GM18861 (cell line): ENCODE results near the gene TEX29.

Experiments used
- ATAC-seq: cut with Tn5 transposase; IDR thresholded peaks from one replicate; pipeline ENCODE4 v1.9.1; 2021; ENCODE audit not compliant: unreplicated experiment

The TEX29 gene

DNA sequence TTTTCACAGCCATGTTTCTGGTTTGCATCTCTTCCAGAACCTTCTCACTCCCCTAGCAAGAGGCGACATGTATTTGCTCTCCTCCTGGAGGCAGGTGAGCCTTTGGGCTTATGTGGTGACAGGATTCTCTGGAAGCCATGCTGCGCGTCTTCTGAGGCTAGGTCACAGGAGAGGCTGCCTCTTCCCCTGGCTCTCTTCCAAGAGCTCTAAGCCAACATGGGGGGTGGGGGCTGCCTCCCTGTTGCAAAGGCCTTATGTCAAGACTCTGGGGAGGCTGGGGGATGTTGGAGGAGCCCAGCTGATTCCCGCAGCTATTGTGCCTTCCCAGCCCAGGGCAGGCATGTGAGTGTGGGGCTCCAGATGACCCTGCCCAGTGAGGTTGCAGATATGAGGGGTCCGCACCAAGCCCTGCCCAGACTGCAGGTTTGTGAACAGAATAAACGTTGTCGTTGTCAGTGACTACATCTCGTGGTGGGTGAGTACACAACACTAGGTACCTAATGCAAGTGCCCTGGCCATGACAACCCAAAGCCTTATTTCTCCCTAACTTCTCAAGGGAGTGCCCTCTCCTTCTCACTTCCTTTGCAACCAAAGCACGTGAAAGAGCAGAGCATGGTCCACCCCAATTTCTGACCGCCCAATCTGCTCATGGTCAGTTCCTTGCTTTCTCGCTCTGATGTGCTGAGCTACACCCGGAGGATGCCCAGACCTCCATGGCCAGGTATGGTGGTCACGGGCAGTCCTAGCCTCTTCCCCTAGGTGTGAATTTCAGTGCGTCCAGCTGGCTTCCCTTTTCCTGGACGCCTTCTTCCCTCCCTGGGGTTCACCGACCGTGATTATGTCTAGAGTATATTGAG, 44.9 kb downstream of the TEX29 start:
- no peak for ATAC-seq

DNA sequence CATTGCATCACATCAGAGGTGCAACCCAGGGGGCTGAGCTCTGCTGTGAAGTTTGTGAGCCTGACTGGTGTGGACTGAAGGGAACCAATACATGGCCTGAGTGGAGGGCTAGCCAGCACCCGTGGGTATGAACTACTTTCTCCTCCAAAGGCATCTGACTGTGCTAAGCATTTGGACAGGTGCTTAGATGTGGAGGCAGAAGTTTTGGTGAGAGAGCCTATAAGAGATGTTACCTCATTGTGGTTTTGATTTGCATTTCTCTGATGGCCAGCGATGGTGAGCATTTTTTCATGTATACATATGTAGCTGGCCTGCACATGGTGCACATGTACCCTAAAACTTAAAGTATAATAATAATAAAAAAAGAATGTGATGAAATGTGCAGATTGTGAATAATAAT, 46.9 kb downstream of the TEX29 start:
- no peak for ATAC-seq

DNA sequence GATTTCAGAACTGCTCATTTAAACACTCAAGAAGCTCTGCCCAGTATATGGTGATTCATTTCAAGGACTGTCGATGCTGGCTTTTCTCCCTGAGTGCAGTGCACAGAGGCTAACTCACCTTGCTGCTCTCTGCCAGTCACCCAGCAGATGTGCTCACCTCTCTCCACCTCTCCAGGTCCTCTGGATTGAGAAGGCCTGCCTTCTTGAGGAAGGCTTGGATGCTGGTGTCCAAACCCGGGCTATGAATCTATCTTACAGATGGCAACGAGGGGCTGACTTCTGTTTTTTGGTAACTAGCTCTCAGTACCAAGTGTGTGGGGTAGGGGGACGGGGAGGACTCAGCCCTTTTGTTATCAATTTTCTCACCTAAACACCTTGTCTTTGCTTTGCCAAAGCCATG, 47.6 kb downstream of the TEX29 start:
- no peak for ATAC-seq

DNA sequence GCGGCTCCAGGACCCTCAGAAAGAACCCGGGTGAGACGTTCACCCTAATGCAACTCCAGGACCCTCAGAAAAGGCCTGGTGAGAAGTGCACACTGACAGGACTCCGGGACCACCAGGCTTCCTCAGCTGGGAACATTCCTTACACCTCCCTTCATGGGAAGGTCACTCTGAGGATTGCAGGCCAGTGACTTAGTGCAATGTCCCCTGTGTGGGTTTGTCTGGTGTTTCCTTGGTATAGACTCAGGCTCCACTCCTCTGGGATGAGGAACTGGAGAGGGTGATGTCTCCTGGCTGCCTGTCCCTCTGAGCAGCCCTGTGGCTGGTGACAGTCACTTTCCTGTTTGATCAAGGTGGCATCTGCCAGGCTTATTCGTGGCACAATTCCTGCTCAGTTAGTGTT, 49.7 kb downstream of the TEX29 start:
- ATAC-seq, result no peak

DNA sequence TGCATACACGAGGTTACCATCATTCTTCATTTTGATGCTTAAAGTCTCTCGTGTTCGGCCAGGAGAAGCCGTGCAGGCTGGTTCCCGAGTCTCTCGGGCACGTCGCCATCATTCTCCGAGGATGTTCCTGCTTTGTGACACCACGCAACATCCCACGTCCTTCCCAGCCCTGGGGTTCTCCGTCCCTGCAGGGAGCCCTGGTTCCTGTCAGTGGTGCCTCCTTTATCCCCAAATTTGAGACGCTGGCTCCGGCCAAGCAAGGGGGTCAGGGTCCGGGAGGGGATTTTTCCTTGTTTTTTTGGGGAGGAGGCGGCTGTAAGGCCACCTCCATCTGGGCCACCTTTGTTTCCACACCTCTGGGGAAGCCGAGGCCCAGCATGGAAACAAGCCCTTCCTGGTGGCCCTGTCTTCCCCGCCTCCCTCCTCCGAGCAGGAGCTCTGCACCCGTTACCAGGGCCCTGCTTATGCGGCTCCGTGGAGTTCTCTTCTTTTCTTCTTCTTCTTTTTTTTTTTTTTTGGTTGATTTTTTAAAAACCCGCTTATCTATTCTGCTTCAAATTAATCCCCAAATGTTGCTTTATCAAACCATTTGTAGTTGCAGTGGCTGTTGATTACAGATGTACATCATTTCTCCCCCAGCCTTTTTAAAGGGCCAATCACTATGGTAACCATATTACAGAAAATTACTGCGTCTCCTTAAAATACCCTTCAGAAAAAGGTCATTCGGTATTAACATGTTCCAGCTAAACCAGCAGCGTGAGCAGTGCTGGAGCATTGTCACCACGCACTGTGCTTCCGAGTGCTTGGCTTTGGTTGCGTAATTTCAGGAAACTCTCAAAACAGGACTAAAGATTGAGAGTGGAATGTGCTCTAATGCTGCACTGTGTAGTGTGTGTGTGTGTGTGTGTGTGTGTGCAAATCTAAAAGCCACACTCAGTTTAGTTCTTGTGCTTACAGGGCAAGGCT, 50.4 kb downstream of the TEX29 start:
- ATAC-seq, result no peak

DNA sequence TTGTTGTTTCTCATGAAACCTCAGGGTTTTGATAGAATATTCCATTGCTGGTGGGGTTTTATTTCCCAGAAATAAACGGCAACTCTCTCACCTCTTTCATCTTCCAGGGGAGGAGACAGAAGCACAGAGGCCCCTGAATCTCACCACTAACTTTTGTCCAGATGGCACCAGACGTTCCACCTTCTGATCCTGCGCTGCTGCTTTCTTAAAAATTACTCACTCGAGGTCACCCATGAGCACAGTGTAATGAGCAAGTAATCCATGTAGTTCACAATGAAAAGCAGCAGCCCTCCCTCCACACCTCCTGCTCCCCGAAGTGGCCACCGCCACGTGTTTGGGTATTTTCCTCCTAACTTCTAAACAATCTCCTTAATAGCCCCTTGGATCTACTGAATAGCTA, 51.3 kb downstream of the TEX29 start:
- ATAC-seq, result no peak

DNA sequence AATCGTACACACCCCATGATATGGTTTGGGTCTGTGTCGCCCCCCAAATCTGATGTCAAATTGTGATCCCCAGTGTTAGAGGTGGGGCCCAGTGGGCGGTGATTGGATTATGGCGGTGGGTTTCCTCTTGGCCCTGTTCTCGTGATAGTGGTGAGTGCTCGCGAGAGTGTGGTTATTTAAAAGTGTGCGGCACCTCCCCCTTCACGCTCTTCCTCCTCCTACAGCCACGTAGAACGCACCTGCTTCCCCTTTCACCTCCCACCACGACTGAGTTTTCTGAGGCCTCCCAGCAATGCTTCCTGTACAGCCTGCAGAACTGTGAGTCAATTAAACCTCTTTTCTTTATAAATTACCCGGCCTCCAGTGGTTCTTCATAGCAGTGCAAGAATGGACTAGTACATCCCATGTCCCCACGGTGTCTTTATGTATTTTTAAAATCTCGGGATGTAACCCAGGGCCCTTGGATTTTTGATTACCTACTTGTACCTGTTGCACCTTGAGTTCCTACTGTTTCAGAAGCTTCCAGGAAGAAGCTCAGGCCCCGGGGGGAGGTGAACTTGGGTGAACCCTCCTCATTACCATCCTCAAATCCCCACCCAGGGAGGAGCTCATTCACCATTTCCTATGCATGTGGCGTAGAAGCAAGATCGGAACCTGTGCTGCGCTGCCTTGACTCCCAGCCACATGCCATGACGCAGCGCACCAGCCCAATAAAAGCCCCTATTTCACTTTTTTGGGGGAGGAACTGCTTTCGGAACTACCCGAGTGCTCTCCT, 52.4 kb downstream of the TEX29 start:
- ATAC-seq, result no peak

DNA sequence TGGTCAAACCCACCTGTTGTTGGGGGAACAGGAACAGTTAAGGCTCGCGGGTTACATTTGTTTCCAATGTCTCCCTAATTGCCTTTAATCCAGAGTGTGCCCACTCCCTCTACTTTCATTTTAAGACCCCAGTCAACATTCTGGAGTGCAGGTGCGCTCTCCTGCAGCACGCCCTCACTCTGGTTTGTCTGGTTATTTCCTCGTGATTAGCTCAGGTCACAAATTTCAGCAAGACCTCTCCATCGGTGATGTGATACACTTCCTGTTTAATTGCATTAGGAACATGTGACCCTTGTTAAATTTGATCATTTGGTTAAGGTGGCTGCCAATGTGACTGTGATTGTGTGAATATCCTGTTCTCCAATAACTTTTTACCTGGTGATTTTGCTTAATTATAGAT, 53.0 kb downstream of the TEX29 start:
- ATAC-seq, result no peak

DNA sequence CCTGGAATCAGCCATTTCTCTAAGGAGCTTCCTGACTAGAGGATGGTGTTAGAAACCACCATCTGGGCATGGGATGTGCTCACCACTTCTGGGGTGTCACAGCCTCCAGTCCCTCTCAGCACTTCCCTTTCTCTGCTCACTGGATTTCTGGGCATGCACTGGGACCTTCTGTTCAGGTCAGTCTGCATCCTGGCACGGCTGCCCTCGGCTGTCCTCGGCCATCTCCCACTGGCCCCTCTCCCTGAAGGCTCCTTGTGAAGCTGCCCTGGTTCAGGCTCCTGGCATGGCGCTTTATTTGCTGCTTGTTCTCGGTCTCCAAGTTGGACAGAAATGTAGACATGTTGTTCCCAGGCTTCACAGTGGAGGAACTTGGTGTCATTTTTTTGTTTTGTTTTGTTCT, 60.0 kb downstream of the TEX29 start:
- no peak for ATAC-seq

DNA sequence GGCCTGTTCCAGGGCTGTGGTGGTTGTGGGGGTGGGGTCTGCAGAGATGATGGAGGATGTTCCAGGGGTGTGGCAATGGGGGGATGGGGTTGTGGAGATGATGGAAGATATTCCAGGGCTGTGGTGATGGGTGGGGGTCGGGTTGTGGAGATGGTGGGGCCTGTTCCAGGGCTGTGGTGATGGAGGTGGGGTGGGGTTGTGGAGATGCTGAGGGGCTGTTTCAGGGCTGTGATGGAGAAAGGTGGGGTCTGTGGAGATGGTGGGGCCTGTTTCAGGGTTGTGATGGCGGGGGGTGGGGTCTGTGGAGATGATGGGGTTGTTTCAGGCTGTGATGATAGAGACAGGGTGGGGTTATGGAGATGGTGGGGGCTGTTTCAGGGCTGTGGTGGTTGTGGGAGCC, 62.0 kb downstream of the TEX29 start:
- ATAC-seq, result no peak

DNA sequence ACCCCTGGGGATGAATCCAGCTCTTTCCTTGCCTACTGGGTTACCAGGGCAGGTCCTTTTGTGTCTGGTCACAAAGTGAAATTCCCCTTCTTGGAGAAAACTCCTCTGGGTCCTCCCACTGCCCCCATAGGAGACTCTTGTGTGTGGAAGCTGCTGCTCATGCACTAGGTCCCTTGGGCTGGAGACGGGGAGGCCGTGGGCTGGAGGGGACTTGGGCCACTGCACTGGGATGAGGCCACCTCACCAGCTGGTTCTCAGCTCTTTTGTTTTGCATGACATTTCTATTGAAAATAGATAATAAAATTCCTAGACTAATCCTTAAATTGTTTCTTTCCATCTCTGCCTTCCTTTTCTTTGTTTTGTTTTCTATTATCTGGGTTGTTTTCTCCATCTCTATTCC, 62.4 kb downstream of the TEX29 start:
- no peak for ATAC-seq

DNA sequence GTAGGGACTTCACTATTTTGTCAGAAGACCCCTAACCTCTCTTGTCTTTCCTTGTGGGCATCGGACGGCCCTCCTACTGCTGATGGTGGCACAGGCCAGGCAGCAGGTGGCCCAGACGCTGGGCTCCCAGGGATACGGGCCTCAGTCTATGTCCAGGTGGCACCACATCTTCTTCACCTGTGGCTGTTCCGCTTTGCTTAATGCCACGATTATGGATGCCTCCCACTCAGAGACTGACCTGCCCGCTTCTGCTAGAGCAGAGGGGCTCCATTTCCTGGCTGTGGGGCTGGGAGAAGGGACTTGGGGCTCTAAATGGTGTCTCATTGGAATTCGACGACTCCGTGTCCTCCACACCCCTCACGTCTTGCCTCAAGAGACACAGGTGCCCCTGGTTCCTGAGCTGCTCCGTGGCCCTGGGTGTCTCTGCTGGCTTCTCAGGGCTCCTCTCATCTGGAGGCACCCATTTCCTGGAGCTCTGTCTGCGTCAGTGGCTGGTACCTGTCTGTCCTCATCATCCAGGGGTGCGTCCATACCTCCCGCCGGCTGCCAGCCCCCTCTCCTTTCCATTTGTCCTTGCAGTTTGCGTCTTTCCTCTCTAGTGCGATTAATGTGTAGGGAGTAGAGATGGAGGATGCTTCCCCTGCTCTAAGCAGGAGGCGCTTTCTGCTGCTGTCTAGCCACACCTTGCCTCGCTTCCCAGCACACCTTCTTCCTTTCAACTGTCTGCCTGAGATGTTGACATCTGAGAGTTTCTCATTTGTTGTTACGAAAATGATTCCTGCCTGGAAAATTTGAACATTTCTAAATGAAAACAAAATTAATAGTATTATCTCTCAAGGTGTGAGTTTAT, 63.4 kb downstream of the TEX29 start:
- ATAC-seq, result no peak

DNA sequence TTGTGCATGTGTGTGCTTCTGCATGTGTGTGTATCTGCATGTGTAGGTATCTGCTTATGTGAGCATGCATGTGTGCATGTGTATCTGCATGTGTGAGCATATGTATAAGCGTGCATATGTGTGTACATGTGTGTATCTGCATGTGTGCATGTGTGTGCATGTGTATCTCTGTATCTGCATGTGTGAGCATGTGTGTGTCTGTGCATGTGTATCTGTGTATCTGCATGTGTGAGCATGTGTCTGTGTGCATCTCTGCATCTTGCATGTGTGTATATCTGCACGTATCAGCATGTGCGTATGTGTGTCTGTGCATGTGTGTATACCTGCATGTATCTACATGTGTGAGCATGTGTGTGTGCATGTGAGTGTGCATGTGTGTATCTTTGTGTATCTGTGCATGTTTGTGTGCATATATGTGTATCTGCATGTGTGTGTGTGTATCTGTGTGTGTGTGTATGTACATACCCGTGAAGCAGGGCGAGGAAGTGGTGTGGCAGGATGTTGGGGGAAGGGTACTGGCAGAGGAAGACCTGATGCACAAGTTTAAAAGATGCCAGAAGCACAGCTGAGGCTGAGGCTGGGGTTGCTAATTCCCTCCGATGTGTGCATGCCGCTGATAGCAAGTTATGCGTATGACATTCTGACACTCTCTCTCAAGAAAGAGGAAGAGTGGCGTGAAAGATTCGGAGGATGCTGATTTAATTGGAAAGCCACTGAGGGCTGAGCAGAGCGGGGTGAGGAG, 64.2 kb downstream of the TEX29 start:
- no peak for ATAC-seq

DNA sequence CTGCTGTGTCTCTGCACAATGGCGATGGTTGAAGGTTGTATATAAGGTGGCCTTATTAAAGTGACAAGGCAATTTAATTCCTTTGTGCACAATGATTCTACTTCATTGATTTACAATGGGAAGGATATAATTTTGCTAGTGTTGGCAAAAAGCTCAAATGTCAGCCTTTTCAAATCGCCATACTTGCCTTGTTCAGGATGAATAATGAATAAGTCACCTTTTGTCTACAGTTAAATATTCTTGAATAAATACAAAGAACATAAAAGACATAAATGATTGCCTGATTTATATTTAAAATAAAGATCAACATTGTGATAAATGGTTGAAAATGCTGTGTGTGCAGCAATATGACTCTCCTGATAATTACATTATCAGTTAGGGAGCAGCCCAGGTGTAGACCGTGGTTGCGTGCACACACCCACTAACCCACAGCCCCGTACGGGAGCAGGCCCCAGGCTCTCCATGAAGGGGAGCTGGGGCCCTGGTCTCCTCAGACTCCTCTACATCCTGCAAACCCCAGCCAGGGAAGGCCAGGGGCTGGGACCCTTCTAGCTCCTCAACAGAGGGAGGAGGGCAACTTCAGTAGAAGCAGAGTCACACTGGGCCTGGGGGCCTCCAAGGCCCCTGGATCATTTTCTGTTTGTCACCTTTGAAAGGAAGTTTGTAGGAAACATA, 64.9 kb downstream of the TEX29 start:
- no peak for ATAC-seq

DNA sequence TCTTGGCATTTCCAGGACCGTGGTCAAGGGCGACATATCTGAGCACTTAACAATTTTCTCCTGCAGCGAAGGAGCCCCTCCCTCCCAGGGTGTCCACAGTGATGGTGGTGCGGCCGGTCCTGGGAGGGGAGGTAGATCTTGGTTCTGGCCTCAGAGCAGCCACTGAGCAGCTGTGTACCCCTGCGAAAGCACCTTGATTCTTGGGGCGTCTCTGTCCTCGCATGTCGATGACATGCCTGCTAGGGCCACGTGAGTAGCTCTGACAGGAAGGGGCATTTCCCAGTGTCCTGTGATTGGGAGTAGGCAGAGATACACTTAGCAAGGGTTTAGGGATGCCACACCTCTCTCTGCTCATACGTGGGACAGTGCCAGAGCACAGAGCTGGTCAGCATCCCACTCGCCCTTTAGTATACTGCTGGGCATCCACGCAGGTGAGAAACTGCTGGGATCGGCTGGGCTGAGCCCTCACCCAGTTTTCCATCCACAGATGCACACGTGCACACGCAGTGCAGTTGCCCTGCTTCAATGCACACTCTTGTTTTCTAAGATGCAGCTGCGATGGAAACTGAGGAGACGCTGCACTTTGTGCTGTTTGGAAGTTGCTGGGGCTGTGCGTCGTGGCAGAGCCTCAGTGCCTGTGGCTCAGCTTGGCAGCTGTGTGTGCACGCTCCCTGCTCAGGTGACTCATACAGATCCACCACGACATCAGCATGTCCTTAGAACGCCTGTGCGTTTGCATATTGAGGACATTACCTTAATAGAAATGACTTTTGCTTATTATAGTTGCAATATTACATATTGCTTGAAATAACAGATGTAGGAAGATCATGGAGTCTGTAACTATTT, 66.8 kb downstream of the TEX29 start:
- no peak for ATAC-seq

DNA sequence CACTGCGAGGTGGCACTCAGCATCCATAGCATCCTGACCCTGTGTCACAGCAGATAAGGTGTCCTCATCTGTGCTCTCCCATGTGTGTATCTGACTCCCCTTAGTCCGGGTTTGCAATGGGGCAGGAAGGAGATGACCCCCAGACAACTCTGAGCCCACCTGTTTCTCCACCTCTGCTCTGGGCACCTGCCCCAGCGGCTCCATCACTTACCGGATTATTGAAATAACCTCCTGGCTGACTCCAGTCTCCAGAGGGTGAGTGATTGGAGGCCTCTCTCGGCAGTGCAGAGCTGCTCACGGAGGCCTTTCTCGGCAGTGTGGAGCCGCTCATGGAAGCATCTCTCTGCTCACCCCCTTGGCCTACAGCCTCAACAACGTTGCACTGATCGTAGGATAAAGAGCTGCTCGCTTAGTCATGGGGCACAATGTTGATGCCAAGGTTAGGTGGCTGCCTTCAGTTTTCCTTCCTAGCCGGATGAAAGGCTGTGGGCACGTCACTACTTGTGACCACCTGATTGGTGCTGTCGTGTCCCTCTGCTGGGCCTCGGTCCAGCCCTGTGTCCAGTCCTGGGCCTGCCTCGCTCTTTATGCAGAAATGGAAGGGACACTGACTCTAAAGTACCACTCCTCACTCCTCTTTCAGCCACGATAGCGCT, 67.6 kb downstream of the TEX29 start:
- ATAC-seq, result no peak

DNA sequence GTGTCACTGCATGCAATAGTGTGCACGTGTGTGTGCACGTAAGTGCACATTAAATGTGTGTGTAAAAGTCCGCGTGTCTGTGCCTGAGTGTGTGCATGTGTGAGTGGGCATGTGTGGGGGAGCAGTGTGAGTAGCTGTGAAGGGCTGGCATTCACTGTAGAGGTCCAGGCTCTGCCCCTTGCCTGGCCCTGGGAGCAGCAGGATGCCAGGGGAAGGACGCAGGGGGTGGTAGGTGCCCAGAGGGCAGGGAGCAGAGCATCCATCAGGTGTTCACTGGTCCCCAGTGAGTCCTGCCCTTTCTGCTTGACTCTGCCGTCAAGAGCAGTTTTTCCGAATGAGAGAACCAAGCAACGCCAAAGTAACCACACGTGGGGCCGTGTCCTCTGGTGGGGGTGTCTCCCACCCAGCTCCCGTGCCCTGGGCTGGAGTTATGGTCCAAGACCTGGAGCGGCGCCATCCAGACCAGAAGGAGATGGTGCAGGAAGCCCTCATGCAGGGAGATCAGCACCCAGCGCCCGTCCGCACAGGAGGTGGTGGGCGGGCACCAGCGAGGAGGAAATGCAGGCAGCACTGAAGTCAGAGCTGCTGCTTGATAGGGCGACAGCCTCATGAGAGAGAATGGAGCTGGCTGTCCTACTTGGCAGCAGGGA, 68.5 kb downstream of the TEX29 start:
- no peak for ATAC-seq
